Stimulated activated naive CD4-positive, alpha-beta T cell (primary cell): ENCODE data around the gene EEF1E1.
"Not testable (repeated sequence)": the region's sequence is repeated elsewhere in the genome, so short reads cannot be mapped to it uniquely, and the experiment has no call there.

Source experiments
- DNase-seq, 6 experiments: peaks; one replicate each; lab custom pipeline; 2025; lab: John Stamatoyannopoulos, UW

EEF1E1 gene

GRCh38 chr6:8063761-8064637 lies 38.3 kb downstream of the EEF1E1 start, which contains the start of gene BLOC1S5:
BLOC1S5 (minus strand) TSS chr6:8064389; CDS start chr6:8064376, 13 bp downstream.
- peak; percentile 92 to 96 (median 94) for DNase-seq

GRCh38 chr6:8061736-8062135 lies 40.6 kb downstream of the EEF1E1 start:
- DNase-seq: no peak

DNA sequence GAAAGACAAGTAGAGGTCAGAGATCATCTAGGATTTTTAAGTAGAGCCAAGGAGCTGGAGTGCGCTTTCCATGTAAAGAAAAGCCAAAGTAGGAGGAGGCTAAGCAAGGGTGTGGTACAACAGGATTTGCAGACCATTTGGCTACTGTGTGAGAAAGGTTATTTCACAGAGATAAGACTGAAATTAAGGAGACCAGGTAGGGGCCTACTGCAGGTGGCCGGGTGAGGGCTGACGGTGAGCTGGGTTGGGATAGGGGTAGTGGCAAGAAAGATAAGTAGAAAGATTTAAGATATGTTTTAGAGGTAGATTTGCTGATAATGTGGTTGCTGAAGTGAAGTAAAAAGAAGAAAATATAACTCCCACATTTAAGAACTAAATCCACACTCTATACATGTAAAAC lies 42.0 kb downstream of the EEF1E1 start:
- no peak for DNase-seq

DNA sequence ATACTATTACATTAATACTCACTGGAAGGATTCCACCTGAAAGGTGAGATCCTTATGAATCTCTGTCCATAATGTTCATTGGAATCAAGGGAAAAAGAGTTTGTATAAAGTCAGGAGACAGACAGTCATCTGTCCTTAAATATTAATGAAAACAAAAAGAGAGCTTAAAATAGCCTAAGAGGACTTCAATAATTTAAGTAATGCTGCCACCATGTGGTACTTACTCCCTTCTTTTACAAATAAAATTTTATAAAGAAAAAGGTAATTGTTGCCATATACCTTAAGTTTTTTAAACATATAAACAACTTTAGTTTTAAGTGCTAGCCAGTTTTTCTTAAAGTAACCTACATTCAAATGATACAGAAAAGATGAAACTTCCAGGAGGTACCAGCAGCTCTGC lies 43.2 kb downstream of the EEF1E1 start:
- no peak for DNase-seq

- no peak for DNase-seq
Observed at GRCh38 chr6:8057793-8058192, 44.6 kb downstream of the EEF1E1 start.

GRCh38 chr6:8057263-8057662 lies 45.1 kb downstream of the EEF1E1 start:
- DNase-seq: no peak

- DNase-seq: no peak
Observed at GRCh38 chr6:8054276-8054675, 48.1 kb downstream of the EEF1E1 start.

GRCh38 chr6:8047541-8048292 lies 54.6 kb downstream of the EEF1E1 start:
- no peak for DNase-seq

DNA sequence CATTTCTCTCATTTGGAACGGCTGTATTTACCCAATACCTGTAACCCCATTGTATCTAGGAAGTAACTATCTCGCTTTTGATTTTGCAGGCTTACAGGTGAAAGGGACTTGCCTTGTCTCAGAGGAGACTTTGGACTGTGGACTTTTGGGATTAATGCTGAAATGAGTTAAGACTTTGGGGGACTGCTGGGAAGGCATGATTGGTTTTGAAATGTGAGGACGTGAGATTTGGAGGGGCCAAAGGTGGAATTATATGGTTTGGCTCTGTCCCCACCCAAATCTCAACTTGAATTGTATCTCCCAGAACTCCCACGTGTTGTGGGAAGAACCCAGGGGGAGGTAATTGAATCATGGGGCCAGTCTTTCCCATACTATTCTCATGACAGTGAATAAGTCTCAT lies 56.6 kb downstream of the EEF1E1 start:
- not testable (repeated sequence) for DNase-seq

DNA sequence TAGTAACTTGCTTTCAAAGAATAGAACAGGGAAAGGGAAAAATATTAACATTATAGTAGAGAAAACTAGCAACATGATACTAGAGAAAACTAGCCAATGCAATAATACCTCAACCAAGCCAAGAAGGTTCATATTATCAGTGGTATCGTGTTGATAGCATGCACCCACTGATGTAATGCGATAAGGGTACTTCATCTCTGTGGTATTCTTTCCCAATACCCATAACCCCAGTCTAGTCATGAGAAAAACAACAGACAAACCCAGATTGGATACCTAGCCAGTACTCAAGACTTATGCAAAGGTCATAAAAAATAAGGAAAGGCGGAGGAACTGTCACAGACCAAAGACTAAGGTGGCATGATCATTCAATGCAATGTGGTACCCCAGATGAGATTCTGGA lies 59.1 kb downstream of the EEF1E1 start:
- DNase-seq: no peak

- no peak for DNase-seq
Observed at GRCh38 chr6:8041913-8042583, 60.3 kb downstream of the EEF1E1 start.

GRCh38 chr6:8034107-8034506 lies 68.2 kb downstream of the EEF1E1 start:
- not testable (repeated sequence) for DNase-seq

- DNase-seq: no peak
Observed at GRCh38 chr6:8030920-8031319, 71.4 kb downstream of the EEF1E1 start.
